Naive thymus-derived CD4-positive, alpha-beta T cell (primary cell): Measurements from ENCODE around the gene SORL1. TPM values are rescaled to one million over a fixed set of nuclear protein-coding genes. Genes with fewer than 3 reads are reported as not detected.

ENCODE experiments used
- ATAC-seq: fragments of 150-1000 bp; cut with Tn5 transposase; 2 replicates; pipeline ENCODE4 v1.10.0; 2021; ENCODE audit warnings: mild to moderate bottlenecking, moderate library complexity
- CTCF ChIA-PET: fragments of 350-600 bp; sonication (Branson Sonifier 250); formaldehyde crosslinking; loops from one replicate; lab custom pipeline; 2021; ENCODE audit warnings: antibody characterized with exemption; lab: Charles Lee
- POLR2A ChIA-PET: fragments of 350-600 bp; sonication (Branson Sonifier 250); formaldehyde crosslinking; loops from one replicate; lab custom pipeline; 2021; ENCODE audit warnings: antibody characterized with exemption, inconsistent platforms; lab: Charles Lee
- DNase-seq, 9 donors: peaks; one replicate each; pipeline versions ENCODE4 v3.0.0 to v3.0.0-alpha.2; 2020 to 2022; ENCODE audit warnings: mixed read lengths in 1 of 9
- H3K27ac ChIP-seq: one replicate; pipeline ENCODE4 v1.7.0; 2013; ENCODE audit warnings: mild to moderate bottlenecking, low read depth, low read length, moderate library complexity
- H3K27me3 ChIP-seq, 2 donors: one replicate each; pipeline ENCODE4 v1.7.0; 2013; ENCODE audit warnings: low read length in 2 of 2, mild to moderate bottlenecking in 2 of 2, moderate library complexity in 2 of 2; ENCODE audit not compliant: control insufficient read depth in 2 of 2, insufficient read depth in 2 of 2
- H3K36me3 ChIP-seq, 3 experiments: 1 replicate in 2 of 3; 2 replicates in 1 of 3; pipeline ENCODE4 v1.7.0; 2013; ENCODE audit warnings: low read length in 3 of 3, mild to moderate bottlenecking in 3 of 3, moderate library complexity in 1 of 3; ENCODE audit not compliant: insufficient read depth in 3 of 3, control insufficient read depth in 2 of 3
- H3K4me1 ChIP-seq, 2 donors: one replicate each; pipeline ENCODE4 v1.7.0; 2013; ENCODE audit warnings: low read length in 2 of 2, mild to moderate bottlenecking in 2 of 2, moderate library complexity in 1 of 2; ENCODE audit not compliant: control insufficient read depth in 2 of 2, insufficient read depth in 2 of 2
- H3K4me3 ChIP-seq: 2 replicates; pipeline ENCODE4 v1.7.0; 2013; ENCODE audit warnings: mild to moderate bottlenecking, low read length
- H3K9me3 ChIP-seq, 3 experiments: 1 replicate in 2 of 3; 2 replicates in 1 of 3; pipeline ENCODE4 v1.7.0; 2013; ENCODE audit warnings: low read length in 3 of 3; ENCODE audit not compliant: control insufficient read depth in 2 of 3
- H3K27ac Mint-ChIP-seq, 9 donors: one replicate each; pipeline ENCODE4 v1.8.0; 2020 to 2022; ENCODE audit warnings: mixed read lengths in 9 of 9, mild to moderate bottlenecking in 8 of 9, moderate library complexity in 5 of 9, inconsistent platforms in 2 of 9
- H3K27me3 Mint-ChIP-seq, 5 donors: one replicate each; pipeline ENCODE4 v1.8.0; 2021 to 2022; ENCODE audit warnings: mixed read lengths in 5 of 5, mild to moderate bottlenecking in 1 of 5
- H3K36me3 Mint-ChIP-seq, 5 donors: one replicate each; pipeline ENCODE4 v1.8.0; 2020 to 2022; ENCODE audit warnings: mixed read lengths in 5 of 5, mild to moderate bottlenecking in 3 of 5, inconsistent platforms in 1 of 5
- H3K4me1 Mint-ChIP-seq, 7 donors: one replicate each; pipeline ENCODE4 v1.8.0; 2020 to 2022; ENCODE audit warnings: mixed read lengths in 7 of 7, mild to moderate bottlenecking in 3 of 7, inconsistent platforms in 1 of 7
- H3K4me3 Mint-ChIP-seq, 10 donors: one replicate each; pipeline ENCODE4 v1.8.0; 2020 to 2022; ENCODE audit warnings: mild to moderate bottlenecking in 10 of 10, mixed read lengths in 10 of 10, moderate library complexity in 6 of 10, inconsistent platforms in 2 of 10
- H3K9me3 Mint-ChIP-seq, 11 donors: one replicate each; pipeline ENCODE4 v1.8.0; 2020 to 2022; ENCODE audit warnings: mixed read lengths in 11 of 11, mild to moderate bottlenecking in 4 of 11, inconsistent platforms in 1 of 11, moderate library complexity in 1 of 11
- intact Hi-C, 2 donors: fragments of 100-400 bp; cut with micrococcal nuclease; formaldehyde crosslinking; loops; one replicate each; pipeline ENCODE4 v1.15.1; 2023
- polyA plus RNA-seq, 2 donors: library from polyadenylated mRNA; unstranded; fragments of 300-500 nt; fragmentation: Illumina TruSeq; gene quantifications; one replicate each; pipeline ENCODE4 v1.2.3, GENCODE V29; 2021
- total RNA-seq, 6 experiments: library from RNA in 5 of 6; stranded (reverse) in 5 of 6; gene quantifications; 1 replicate in 5 of 6; 2 replicates in 1 of 6; pipeline ENCODE4 v1.2.3 and lab custom pipeline; 2021 to 2026

Gene SORL1
- total and polyA plus RNA-seq, 7 experiments from 2014 or later: 165 to 555 (median 321) TPM

GRCh38 chr11:121590772-121591404, 138.8 kb downstream of the SORL1 start:
- no peak for DNase-seq
- Mint-ChIP-seq H3K27ac (peak overlapping the region; percentile 2 to 89 (median 66)), H3K36me3 (peaks cover 46 to 85% (median 56%) of the 10 kb centered on the region in 5 donors), H3K4me3 (no peak overlapping the region), H3K9me3 (peaks cover 0 to 4% (median 0%) of the 10 kb centered on the region in 11 donors), H3K4me1 (peaks cover 9 to 34% (median 15%) of the 10 kb centered on the region in 7 donors), H3K27me3 (no peaks in the 10 kb centered on the region)
- Histone ChIP-seq H3K4me1 (no peaks in the 10 kb centered on the region), H3K27me3 (no peaks in the 10 kb centered on the region), H3K27ac (no peak overlapping the region), H3K36me3 (peaks cover 61 to 96% (median 81%) of the 10 kb centered on the region in 3 experiments), H3K4me3 (no peak overlapping the region), H3K9me3 (no peaks in the 10 kb centered on the region)
- intact Hi-C loops: loop anchor here (1.0 to 2.0 kb wide), 5 partner anchors 14 to 342 kb away; partner anchors contain the start of genes SC5D (in 2 of the 2), SORL1 (in 2 of the 2) and SORL1-AS1 (in 2 of the 2)
- CTCF ChIA-PET: interaction anchor here (0.7 to 2.1 kb wide), 16 partner anchors 9 to 346 kb away, joined by 3 to 7 read pairs (median 4); no protein-coding TSS in a partner anchor
- no peak for ATAC-seq
- POLR2A ChIA-PET: interaction anchor here (1.5 kb wide), 2 partner anchors 18 to 139 kb away, joined by 3 to 4 read pairs; no protein-coding TSS in a partner anchor

- ChIA-PET POLR2A (interaction anchor here (1.5 kb wide), 2 partner anchors 18 to 140 kb away, joined by 3 to 4 read pairs; no protein-coding TSS in a partner anchor), CTCF (interaction anchor here (0.6 to 2.1 kb wide), 17 partner anchors 9 to 347 kb away, joined by 3 to 7 read pairs (median 4); no protein-coding TSS in a partner anchor)
- Histone ChIP-seq H3K36me3 (peaks cover 63 to 96% (median 82%) of the 10 kb centered on the region in 3 experiments), H3K4me3 (no peak overlapping the region), H3K4me1 (no peaks in the 10 kb centered on the region), H3K27me3 (no peaks in the 10 kb centered on the region), H3K9me3 (no peaks in the 10 kb centered on the region), H3K27ac (no peak overlapping the region)
- Mint-ChIP-seq H3K9me3 (peaks cover 0 to 5% (median 0%) of the 10 kb centered on the region in 11 donors), H3K4me3 (no peak overlapping the region), H3K4me1 (peaks cover 9 to 29% (median 14%) of the 10 kb centered on the region in 7 donors), H3K27ac (peak overlapping the region in 7 of 9 donors; percentile 44 to 89 (median 70)), H3K27me3 (no peaks in the 10 kb centered on the region), H3K36me3 (peaks cover 45 to 85% (median 51%) of the 10 kb centered on the region in 5 donors)
- ATAC-seq: peak; percentile 88
- DNase-seq: peak in 8 of 9 donors; percentile 56 to 81 (median 74)
- intact Hi-C loops: loop anchor here (1.0 to 2.0 kb wide), 5 partner anchors 13 to 342 kb away; partner anchors contain the start of genes SC5D (in 2 of the 2), SORL1 (in 2 of the 2) and SORL1-AS1 (in 2 of the 2)
These were observed 139.4 kb downstream of the SORL1 start for GRCh38 chr11:121591405-121592033.

DNA sequence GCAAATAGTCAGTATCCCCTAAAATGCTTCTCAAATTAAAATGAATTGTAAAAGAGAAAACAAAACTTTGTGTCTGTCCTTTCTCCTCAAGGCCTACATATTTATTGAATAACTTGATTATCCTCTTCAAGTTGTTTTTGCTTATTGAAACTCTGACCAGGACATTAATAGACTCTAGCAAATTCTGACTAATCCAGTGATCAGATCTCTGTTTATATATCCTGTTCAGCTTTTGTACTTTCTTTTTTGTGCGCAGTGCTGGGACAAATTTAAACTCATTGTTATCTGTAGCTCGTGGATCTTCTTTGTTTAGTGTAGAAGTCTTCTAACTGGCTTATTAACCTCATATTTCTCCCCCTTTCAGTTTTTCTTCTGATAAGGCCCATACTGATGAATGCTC, 140.6 kb downstream of the SORL1 start:
- H3K27ac Mint-ChIP-seq: peak overlapping the region in 2 of 9 donors; percentile 38 to 79

GRCh38 chr11:121595717-121596161, 143.6 kb downstream of the SORL1 start:
- no peaks in the 10 kb centered on the region for H3K9me3 ChIP-seq
- ATAC-seq (no peak), DNase-seq (no peak)
- Mint-ChIP-seq H3K27me3 (no peaks in the 10 kb centered on the region), H3K27ac (no peak overlapping the region), H3K36me3 (peaks cover 43 to 88% (median 66%) of the 10 kb centered on the region in 5 donors), H3K4me1 (peaks cover 9 to 33% (median 25%) of the 10 kb centered on the region in 7 donors), H3K4me3 (no peak overlapping the region), H3K9me3 (peaks cover 0 to 5% (median 0%) of the 10 kb centered on the region in 11 donors)
- POLR2A ChIA-PET: no interaction called here
- H3K36me3 ChIP-seq: peaks cover 53 to 90% (median 70%) of the 10 kb centered on the region in 3 experiments
- CTCF ChIA-PET: interaction anchor here (1.2 kb wide), 1 partner anchor 280 kb away, joined by 3 read pairs; no protein-coding TSS in a partner anchor
- no peak overlapping the region for H3K4me3 ChIP-seq
- intact Hi-C loops: no loop called here
- no peaks in the 10 kb centered on the region for H3K4me1 ChIP-seq
- H3K27ac ChIP-seq: no peak overlapping the region
- no peaks in the 10 kb centered on the region for H3K27me3 ChIP-seq

More for the DNA sequence above, 140.6 kb downstream of the SORL1 start:
- H3K4me3 Mint-ChIP-seq: no peak overlapping the region
- Histone ChIP-seq H3K27ac (no peak overlapping the region), H3K4me1 (no peaks in the 10 kb centered on the region), H3K36me3 (peaks cover 58 to 96% (median 79%) of the 10 kb centered on the region in 3 experiments), H3K27me3 (no peaks in the 10 kb centered on the region), H3K9me3 (no peaks in the 10 kb centered on the region), H3K4me3 (no peak overlapping the region)
- CTCF ChIA-PET: interaction anchor here (1.0 to 2.0 kb wide), 3 partner anchors 10 to 30 kb away, joined by 3 to 4 read pairs (median 4); no protein-coding TSS in a partner anchor
- DNase-seq (no peak), ATAC-seq (no peak)
- peaks cover 9 to 26% (median 14%) of the 10 kb centered on the region in 7 donors for H3K4me1 Mint-ChIP-seq
- H3K36me3 Mint-ChIP-seq: peaks cover 47 to 91% (median 54%) of the 10 kb centered on the region in 5 donors
- no peaks in the 10 kb centered on the region for H3K27me3 Mint-ChIP-seq
- H3K9me3 Mint-ChIP-seq: peaks cover 0 to 5% (median 0%) of the 10 kb centered on the region in 11 donors
- intact Hi-C loops: no loop called here
- POLR2A ChIA-PET: interaction anchor here (0.6 kb wide), 1 partner anchor 31 kb away, joined by 3 read pairs; no protein-coding TSS in a partner anchor

DNA sequence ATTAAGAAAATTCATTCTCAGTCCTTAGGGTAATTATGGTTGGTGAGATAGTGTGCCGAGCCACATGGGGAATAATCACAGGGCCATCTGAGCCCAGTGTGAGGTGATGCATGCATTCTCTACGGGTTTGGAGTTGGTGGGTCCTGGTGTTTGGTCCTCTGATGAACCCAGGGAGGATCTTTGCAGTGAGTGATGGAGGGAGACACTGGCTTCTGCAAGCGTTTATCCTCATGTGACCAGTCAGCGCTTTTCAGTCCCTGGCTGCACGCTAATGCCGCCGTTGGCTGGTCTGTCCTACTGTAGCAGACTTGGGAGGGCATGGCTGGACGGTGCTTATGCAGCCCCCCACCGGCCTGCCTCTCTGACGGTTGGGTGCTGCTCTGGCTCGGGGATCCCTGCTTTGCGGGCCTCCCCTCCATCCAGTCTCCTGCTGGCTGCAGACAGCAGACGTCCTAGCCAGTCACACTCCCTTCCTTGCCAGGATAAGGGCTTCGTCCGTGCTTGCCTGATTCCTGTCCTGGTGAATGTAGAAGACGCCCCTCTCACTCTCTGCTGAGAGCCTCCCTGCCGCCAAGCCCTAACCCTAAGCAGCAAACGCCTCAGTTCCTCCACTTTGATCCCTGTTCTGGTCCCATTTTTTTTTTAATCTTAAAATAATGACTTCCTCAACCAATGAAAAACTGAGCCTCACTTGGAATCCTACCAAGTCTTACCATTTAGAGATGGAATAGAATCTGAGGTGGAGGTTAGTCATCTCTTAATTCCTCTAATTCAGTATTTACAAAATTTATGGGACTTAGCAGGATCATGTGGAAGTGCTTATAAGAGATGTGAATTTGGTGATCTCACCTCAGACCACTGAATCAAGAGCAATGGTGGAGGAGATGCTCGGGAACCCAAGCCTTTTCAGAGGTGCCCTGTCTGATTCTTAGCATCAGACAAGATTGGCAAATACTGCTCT, 144.4 kb downstream of the SORL1 start:
- no peaks in the 10 kb centered on the region for H3K4me1 ChIP-seq
- H3K27me3 ChIP-seq: no peaks in the 10 kb centered on the region

More for the DNA sequence above, 144.4 kb downstream of the SORL1 start:
- ChIA-PET POLR2A (no interaction called here), CTCF (no interaction called here)
- Histone ChIP-seq H3K4me3 (no peak overlapping the region), H3K27ac (no peak overlapping the region), H3K36me3 (peaks cover 48 to 84% (median 65%) of the 10 kb centered on the region in 3 experiments), H3K9me3 (no peaks in the 10 kb centered on the region)
- intact Hi-C loops: no loop called here
- H3K4me1 Mint-ChIP-seq: peaks cover 4 to 30% (median 22%) of the 10 kb centered on the region in 7 donors
- ATAC-seq (no peak), DNase-seq (no peak)
- no peak overlapping the region for H3K4me3 Mint-ChIP-seq
- peak overlapping the region in 1 of 9 donors; percentile 62 for H3K27ac Mint-ChIP-seq
- H3K27me3 Mint-ChIP-seq: no peaks in the 10 kb centered on the region
- H3K9me3 Mint-ChIP-seq: peaks cover 0 to 5% (median 0%) of the 10 kb centered on the region in 11 donors
- peaks cover 39 to 82% (median 63%) of the 10 kb centered on the region in 5 donors for H3K36me3 Mint-ChIP-seq
